Measurements from ENCODE around the gene FPR1. TPM values are rescaled to one million over a fixed set of nuclear protein-coding genes. Genes with fewer than 3 reads are reported as not detected.
"Not testable (repeated sequence)": the region's sequence is repeated elsewhere in the genome, so short reads cannot be mapped to it uniquely, and the experiment has no call there.

FPR1 gene
- total RNA-seq, 1 donor from 2014 or later: not detected

- Mint-ChIP-seq H3K4me1 (ENCODE audit: low read depth) (peaks cover 2% of the 10 kb centered on the region), H3K27ac (no peak overlapping the region), H3K36me3 (ENCODE audit: insufficient read depth) (no peaks in the 10 kb centered on the region), H3K4me3 (ENCODE audit: low read depth) (no peak overlapping the region), H3K9me3 (ENCODE audit: low read depth) (no peaks in the 10 kb centered on the region), H3K27me3 (peaks cover 46% of the 10 kb centered on the region)
- TF ChIP-seq CTCF (IDR thresholded peaks at IDR 0.05; ENCODE audit: unreplicated experiment): no peak
- no peak for DNase-seq (ENCODE audit: low spot score, unreplicated experiment)
Observed at GRCh38 chr19:51779181-51779580, 27.5 kb upstream of the FPR1 start.

GRCh38 chr19:51777570-51778462 lies 26.1 kb upstream of the FPR1 start:
- Mint-ChIP-seq H3K27me3 (peaks cover 48% of the 10 kb centered on the region), H3K4me1 (ENCODE audit: low read depth) (peaks cover 2% of the 10 kb centered on the region), H3K36me3 (ENCODE audit: insufficient read depth) (no peaks in the 10 kb centered on the region), H3K4me3 (ENCODE audit: low read depth) (no peak overlapping the region), H3K27ac (peak overlapping the region; percentile 1), H3K9me3 (ENCODE audit: low read depth) (no peaks in the 10 kb centered on the region)
- TF ChIP-seq CTCF (IDR thresholded peaks at IDR 0.05; ENCODE audit: unreplicated experiment): peak; percentile 77
- peak; percentile 37 for DNase-seq (ENCODE audit: low spot score, unreplicated experiment)

GRCh38 chr19:51776561-51776960 lies 24.9 kb upstream of the FPR1 start:
- H3K36me3 Mint-ChIP-seq (ENCODE audit: insufficient read depth): not testable (repeated sequence)

GRCh38 chr19:51772977-51773376 lies 21.3 kb upstream of the FPR1 start:
- no peak for DNase-seq (ENCODE audit: low spot score, unreplicated experiment)
- Mint-ChIP-seq H3K27me3 (peaks cover 23% of the 10 kb centered on the region), H3K4me3 (ENCODE audit: low read depth) (no peak overlapping the region), H3K4me1 (ENCODE audit: low read depth) (peaks cover 2% of the 10 kb centered on the region), H3K27ac (no peak overlapping the region), H3K36me3 (ENCODE audit: insufficient read depth) (no peaks in the 10 kb centered on the region), H3K9me3 (ENCODE audit: low read depth) (no peaks in the 10 kb centered on the region)
- no peak for TF ChIP-seq CTCF (IDR thresholded peaks at IDR 0.05; ENCODE audit: unreplicated experiment)

More at GRCh38 chr19:51776561-51776960, 24.9 kb upstream of the FPR1 start:
- H3K27ac Mint-ChIP-seq; H3K4me3 Mint-ChIP-seq (ENCODE audit: low read depth); H3K9me3 Mint-ChIP-seq (ENCODE audit: low read depth); H3K4me1 Mint-ChIP-seq (ENCODE audit: low read depth); DNase-seq (ENCODE audit: low spot score, unreplicated experiment): not testable (repeated sequence)
- H3K27me3 Mint-ChIP-seq: peaks cover 47% of the 10 kb centered on the region

GRCh38 chr19:51771376-51772130 lies 19.9 kb upstream of the FPR1 start:
- Mint-ChIP-seq H3K27ac (no peak overlapping the region), H3K9me3 (ENCODE audit: low read depth) (no peaks in the 10 kb centered on the region), H3K4me3 (ENCODE audit: low read depth) (no peak overlapping the region), H3K36me3 (ENCODE audit: insufficient read depth) (no peaks in the 10 kb centered on the region), H3K27me3 (peaks cover 21% of the 10 kb centered on the region), H3K4me1 (ENCODE audit: low read depth) (peaks cover 2% of the 10 kb centered on the region)
- no peak for DNase-seq (ENCODE audit: low spot score, unreplicated experiment)
- no peak for TF ChIP-seq CTCF (IDR thresholded peaks at IDR 0.05; ENCODE audit: unreplicated experiment)

Data from progenitor cell of endocrine pancreas (in vitro differentiated cells).